ENCODE results near the gene OR8D1. TPM values are rescaled to one million over a fixed set of nuclear protein-coding genes. Genes with fewer than 3 reads are reported as not detected.

Gene OR8D1
- total RNA-seq, 1 experiment from 2014 or later: not detected

GRCh38 chr11:124277804-124278203 lies 35.9 kb downstream of the OR8D1 start:
- no peaks in the 10 kb centered on the region for H3K27me3 ChIP-seq (ENCODE audit: insufficient read depth, low read length)
- TF ChIP-seq RAD21 (IDR thresholded peaks at IDR 0.05; ENCODE audit: low read depth) (peak; percentile 29; the same call in 1 of the 2 replicates), CTCF (IDR thresholded peaks at IDR 0.05 in 2 of 3, conservative IDR thresholded peaks at IDR 0.05 in 1 of 3; ENCODE audit: borderline replicate concordance in 1 of 3, insufficient read depth in 1 of 3, low read depth in 2 of 3, low read length in 2 of 3) (peak in 2 of 3 experiments; percentile 7 to 32; a peak in 2 of 6 replicates), ZBTB33 (IDR thresholded peaks at IDR 0.05; ENCODE audit: extremely low read depth, insufficient replicate concordance, low read length) (no peak)
- ChIA-PET CTCF (interaction anchor here (1.0 to 2.0 kb wide), 2 partner anchors 206 to 208 kb away, joined by 5 to 11 read pairs; no protein-coding TSS in a partner anchor), RAD21 (ENCODE audit: low non-redundant PET in 1 of 2, low total read pairs in 2 of 2, uncharacterized antibody in 2 of 2, unreplicated experiment in 2 of 2) (no interaction called here), POLR2A (no interaction called here)
- H3K36me3 ChIP-seq (ENCODE audit: control insufficient read depth in 1 of 2, insufficient read depth in 2 of 2, low read length in 2 of 2): no peaks in the 10 kb centered on the region
- H2AFZ ChIP-seq (ENCODE audit: low read depth, low read length, poor library complexity, severe bottlenecking): no peak overlapping the region
- no peaks in the 10 kb centered on the region for H3K9me3 ChIP-seq (ENCODE audit: control insufficient read depth in 1 of 2, insufficient read depth in 1 of 2, low read depth in 1 of 2, low read length in 2 of 2)
- no peak overlapping the region for H3K27ac ChIP-seq (ENCODE audit: low read depth, low read length)
- no peaks in the 10 kb centered on the region for H3K4me1 ChIP-seq (ENCODE audit: control insufficient read depth in 1 of 2, insufficient read depth in 2 of 2, low read length in 2 of 2)
- no peak overlapping the region for H3K4me2 ChIP-seq (ENCODE audit: low read length)
- H4K20me1 ChIP-seq (ENCODE audit: insufficient read depth): no peaks in the 10 kb centered on the region
- BruUV-seq (replicated peaks): no TSS peak
- no peaks in the 10 kb centered on the region for H3K79me2 ChIP-seq (ENCODE audit: insufficient read depth, low read length)
- H3K9me2 ChIP-seq (ENCODE audit: insufficient read depth): no peaks in the 10 kb centered on the region
- no peak overlapping the region for H3K9ac ChIP-seq (ENCODE audit: low read length)
- intact Hi-C loops (cut with micrococcal nuclease): no loop called here
- ATAC-seq (peak; percentile 50; the same call in 1 of the 2 replicates), DNase-seq (ENCODE audit: low read depth, low spot score) (no peak)
- H3K4me3 ChIP-seq (replicated peaks in 1 of 2; ENCODE audit: low read depth in 1 of 2, low read length in 2 of 2): no peak overlapping the region

- POLR2A ChIA-PET: no interaction called here
- no peaks in the 10 kb centered on the region for H3K79me2 ChIP-seq (ENCODE audit: insufficient read depth, low read length)
- no peaks in the 10 kb centered on the region for H3K9me2 ChIP-seq (ENCODE audit: insufficient read depth)
- no peak for ATAC-seq
- no TSS peak for BruUV-seq (replicated peaks)
- H4K20me1 ChIP-seq (ENCODE audit: insufficient read depth): no peaks in the 10 kb centered on the region
- H3K9ac ChIP-seq (ENCODE audit: low read length): no peak overlapping the region
- no peak overlapping the region for H2AFZ ChIP-seq (ENCODE audit: low read depth, low read length, poor library complexity, severe bottlenecking)
- no peak overlapping the region for H3K27ac ChIP-seq (ENCODE audit: low read depth, low read length)
- no peak overlapping the region for H3K4me3 ChIP-seq (replicated peaks in 1 of 2; ENCODE audit: low read depth in 1 of 2, low read length in 2 of 2)
- no peak for DNase-seq (ENCODE audit: low read depth, low spot score)
- H3K4me2 ChIP-seq (ENCODE audit: low read length): no peak overlapping the region
- no peaks in the 10 kb centered on the region for H3K9me3 ChIP-seq (ENCODE audit: control insufficient read depth in 1 of 2, insufficient read depth in 1 of 2, low read depth in 1 of 2, low read length in 2 of 2)
- intact Hi-C loops (cut with micrococcal nuclease): no loop called here
- CTCF ChIA-PET: interaction anchor here (1.0 to 2.0 kb wide), 2 partner anchors 206 to 207 kb away, joined by 5 to 11 read pairs; no protein-coding TSS in a partner anchor
- H3K27me3 ChIP-seq (ENCODE audit: insufficient read depth, low read length): no peaks in the 10 kb centered on the region
- TF ChIP-seq CEBPB (IDR thresholded peaks at IDR 0.05; ENCODE audit: low read depth) (no peak), SP1 (IDR thresholded peaks at IDR 0.05; ENCODE audit: low read depth) (no peak), EZH2phosphoT487 (IDR thresholded peaks at IDR 0.05; ENCODE audit: borderline replicate concordance) (no peak), RAD21 (IDR thresholded peaks at IDR 0.05; ENCODE audit: low read depth) (no peak), SIN3A (IDR thresholded peaks at IDR 0.05; ENCODE audit: low read depth) (no peak), TCF7L2 (IDR thresholded peaks at IDR 0.05; ENCODE audit: borderline replicate concordance, extremely low read depth, insufficient read depth, insufficient read length) (no peak), POLR2AphosphoS5 (IDR thresholded peaks at IDR 0.05; ENCODE audit: low read depth, low read length) (no peak), CTCF (IDR thresholded peaks at IDR 0.05 in 2 of 3, conservative IDR thresholded peaks at IDR 0.05 in 1 of 3; ENCODE audit: borderline replicate concordance in 1 of 3, insufficient read depth in 1 of 3, low read depth in 2 of 3, low read length in 2 of 3) (no peak)
- RAD21 ChIA-PET (ENCODE audit: low non-redundant PET in 1 of 2, low total read pairs in 2 of 2, uncharacterized antibody in 2 of 2, unreplicated experiment in 2 of 2): no interaction called here
- H3K36me3 ChIP-seq (ENCODE audit: control insufficient read depth in 1 of 2, insufficient read depth in 2 of 2, low read length in 2 of 2): no peaks in the 10 kb centered on the region
- no peaks in the 10 kb centered on the region for H3K4me1 ChIP-seq (ENCODE audit: control insufficient read depth in 1 of 2, insufficient read depth in 2 of 2, low read length in 2 of 2)
Observed at GRCh38 chr11:124277207-124277606, 36.5 kb downstream of the OR8D1 start.
